Transverse colon (tissue), 4 donors: ENCODE data around the gene OGFR.

Experiments
- EP300 ChIP-seq: sonication (generic); formaldehyde crosslinking; IDR thresholded peaks from one replicate; pipeline ENCODE4 v1.6.1; 2017; ENCODE audit warnings: antibody characterized with exemption, low read depth
- POLR2A ChIP-seq: fragments of 450-650 bp; IDR thresholded peaks from one replicate; pipeline ENCODE4 v1.6.1; 2016; ENCODE audit warnings: antibody characterized with exemption, mild to moderate bottlenecking, moderate library complexity
- POLR2AphosphoS5 ChIP-seq, 3 donors: sonication (generic); formaldehyde crosslinking; IDR thresholded peaks; one replicate each; pipeline ENCODE4 v1.6.1; 2016; ENCODE audit warnings: antibody characterized with exemption in 3 of 3
- TF ChIP-seq, protein P1 (sequence below), 5 experiments: fragments of 200-600 bp in 3 of 5; fragments of 450-650 bp in 2 of 5; sonication (generic) in 3 of 5; IDR thresholded peaks; 1 replicate in 2 of 5; 2 replicates in 3 of 5; pipeline ENCODE4 v1.5.1; 2016 to 2017; ENCODE audit warnings: antibody characterized with exemption in 5 of 5, inconsistent platforms in 3 of 5, mild to moderate bottlenecking in 2 of 5, moderate library complexity in 1 of 5

GRCh38 chr20:62838128-62838891, 33.7 kb downstream of the OGFR start:
- TF ChIP-seq, protein P1, sequence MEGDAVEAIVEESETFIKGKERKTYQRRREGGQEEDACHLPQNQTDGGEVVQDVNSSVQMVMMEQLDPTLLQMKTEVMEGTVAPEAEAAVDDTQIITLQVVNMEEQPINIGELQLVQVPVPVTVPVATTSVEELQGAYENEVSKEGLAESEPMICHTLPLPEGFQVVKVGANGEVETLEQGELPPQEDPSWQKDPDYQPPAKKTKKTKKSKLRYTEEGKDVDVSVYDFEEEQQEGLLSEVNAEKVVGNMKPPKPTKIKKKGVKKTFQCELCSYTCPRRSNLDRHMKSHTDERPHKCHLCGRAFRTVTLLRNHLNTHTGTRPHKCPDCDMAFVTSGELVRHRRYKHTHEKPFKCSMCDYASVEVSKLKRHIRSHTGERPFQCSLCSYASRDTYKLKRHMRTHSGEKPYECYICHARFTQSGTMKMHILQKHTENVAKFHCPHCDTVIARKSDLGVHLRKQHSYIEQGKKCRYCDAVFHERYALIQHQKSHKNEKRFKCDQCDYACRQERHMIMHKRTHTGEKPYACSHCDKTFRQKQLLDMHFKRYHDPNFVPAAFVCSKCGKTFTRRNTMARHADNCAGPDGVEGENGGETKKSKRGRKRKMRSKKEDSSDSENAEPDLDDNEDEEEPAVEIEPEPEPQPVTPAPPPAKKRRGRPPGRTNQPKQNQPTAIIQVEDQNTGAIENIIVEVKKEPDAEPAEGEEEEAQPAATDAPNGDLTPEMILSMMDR (IDR thresholded peaks at IDR 0.05): no peak
- TF ChIP-seq POLR2AphosphoS5 (IDR thresholded peaks at IDR 0.05): peak; percentile 14 to 59 (median 31)
- TF ChIP-seq POLR2A: peak; percentile 14
- no peak for TF ChIP-seq EP300
